MM.1S (cell line): Measurements from ENCODE around the gene ACSF3.

Experiments used
- DNase-seq: peaks from one replicate; pipeline ENCODE4 v3.0.0-alpha.2; 2015
- H2AFZ ChIP-seq: fragments of 300-600 bp; sonication (generic); 2 replicates; pipeline ENCODE4 v1.6.0; 2016; ENCODE audit warnings: antibody characterized with exemption, low read length
- H3F3A ChIP-seq: fragments of 300-600 bp; sonication (generic); 2 replicates; pipeline ENCODE4 v1.6.1; 2016; ENCODE audit warnings: mild to moderate bottlenecking, antibody characterized with exemption, low read length, moderate library complexity, mixed read lengths; ENCODE audit not compliant: insufficient read depth
- H3K27ac ChIP-seq: fragments of 300-600 bp; sonication (generic); 2 replicates; pipeline ENCODE4 v1.5.1; 2016; ENCODE audit warnings: mild to moderate bottlenecking, low read length
- H3K27me3 ChIP-seq: fragments of 300-600 bp; sonication (generic); replicated peaks from 2 replicates; pipeline ENCODE4 v1.6.0; 2016; ENCODE audit warnings: low read length; ENCODE audit not compliant: insufficient read depth
- H3K36me3 ChIP-seq: fragments of 300-600 bp; sonication (generic); replicated peaks from 2 replicates; pipeline ENCODE4 v1.6.1; 2016; ENCODE audit warnings: mild to moderate bottlenecking, low read length, mixed read lengths; ENCODE audit not compliant: insufficient read depth
- H3K4me1 ChIP-seq: fragments of 300-600 bp; sonication (generic); 2 replicates; pipeline ENCODE4 v1.6.1; 2016; ENCODE audit warnings: low read length, mixed read lengths
- H3K4me2 ChIP-seq: fragments of 300-600 bp; sonication (generic); 2 replicates; pipeline ENCODE4 v1.6.0; 2016; ENCODE audit warnings: low read depth, low read length
- H3K4me3 ChIP-seq: fragments of 300-600 bp; sonication (generic); 2 replicates; pipeline ENCODE4 v1.5.1; 2016; ENCODE audit warnings: low read length, mixed read lengths
- H3K79me2 ChIP-seq: fragments of 300-600 bp; sonication (generic); 2 replicates; pipeline ENCODE4 v1.6.1; 2016; ENCODE audit warnings: mixed run types, low read length, mixed read lengths
- H3K9ac ChIP-seq: fragments of 300-600 bp; sonication (generic); 2 replicates; pipeline ENCODE4 v1.6.1; 2016; ENCODE audit warnings: low read length, mixed read lengths
- H3K9me2 ChIP-seq: fragments of 300-600 bp; sonication (generic); replicated peaks from 2 replicates; pipeline ENCODE4 v1.6.1; 2016; ENCODE audit warnings: mild to moderate bottlenecking, low read length, mixed read lengths; ENCODE audit not compliant: insufficient read depth
- H3K9me3 ChIP-seq: fragments of 300-600 bp; sonication (generic); replicated peaks from 2 replicates; pipeline ENCODE4 v1.6.1; 2016; ENCODE audit warnings: mild to moderate bottlenecking, low read length, mixed read lengths; ENCODE audit not compliant: insufficient read depth
- H4K20me1 ChIP-seq: fragments of 300-600 bp; sonication (generic); 2 replicates; pipeline ENCODE4 v1.6.1; 2016; ENCODE audit warnings: mild to moderate bottlenecking, low read length, moderate library complexity, mixed read lengths; ENCODE audit not compliant: insufficient read depth
- EZH2 ChIP-seq: fragments of 300-600 bp; sonication (generic); optimal IDR thresholded peaks from 2 replicates; pipeline ENCODE3; 2017; ENCODE audit warnings: low read depth, mild to moderate bottlenecking, antibody characterized with exemption, low read length, mixed read lengths
- EZH2phosphoT487 ChIP-seq: fragments of 300-600 bp; sonication (generic); IDR thresholded peaks from 2 replicates; pipeline ENCODE4 v1.6.1; 2018; ENCODE audit warnings: antibody characterized with exemption, low read length
- TF ChIP-seq, protein P1 (sequence below): fragments of 300-600 bp; sonication (generic); IDR thresholded peaks from 2 replicates; pipeline ENCODE4 v1.5.1; 2016; ENCODE audit warnings: antibody characterized with exemption, low read length, mixed read lengths

Gene ACSF3

GRCh38 chr16:89101303-89102040 lies 7.8 kb downstream of the ACSF3 start:
- no peaks in the 10 kb centered on the region for H3K9me2 ChIP-seq
- H3K4me3 ChIP-seq: no peak overlapping the region
- H3F3A ChIP-seq: no peaks in the 10 kb centered on the region
- no peak overlapping the region for H2AFZ ChIP-seq
- H3K79me2 ChIP-seq: peaks cover 25% of the 10 kb centered on the region
- H4K20me1 ChIP-seq: no peaks in the 10 kb centered on the region
- no peak overlapping the region for H3K4me2 ChIP-seq
- no peak for DNase-seq
- TF ChIP-seq, protein P1, sequence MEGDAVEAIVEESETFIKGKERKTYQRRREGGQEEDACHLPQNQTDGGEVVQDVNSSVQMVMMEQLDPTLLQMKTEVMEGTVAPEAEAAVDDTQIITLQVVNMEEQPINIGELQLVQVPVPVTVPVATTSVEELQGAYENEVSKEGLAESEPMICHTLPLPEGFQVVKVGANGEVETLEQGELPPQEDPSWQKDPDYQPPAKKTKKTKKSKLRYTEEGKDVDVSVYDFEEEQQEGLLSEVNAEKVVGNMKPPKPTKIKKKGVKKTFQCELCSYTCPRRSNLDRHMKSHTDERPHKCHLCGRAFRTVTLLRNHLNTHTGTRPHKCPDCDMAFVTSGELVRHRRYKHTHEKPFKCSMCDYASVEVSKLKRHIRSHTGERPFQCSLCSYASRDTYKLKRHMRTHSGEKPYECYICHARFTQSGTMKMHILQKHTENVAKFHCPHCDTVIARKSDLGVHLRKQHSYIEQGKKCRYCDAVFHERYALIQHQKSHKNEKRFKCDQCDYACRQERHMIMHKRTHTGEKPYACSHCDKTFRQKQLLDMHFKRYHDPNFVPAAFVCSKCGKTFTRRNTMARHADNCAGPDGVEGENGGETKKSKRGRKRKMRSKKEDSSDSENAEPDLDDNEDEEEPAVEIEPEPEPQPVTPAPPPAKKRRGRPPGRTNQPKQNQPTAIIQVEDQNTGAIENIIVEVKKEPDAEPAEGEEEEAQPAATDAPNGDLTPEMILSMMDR: no peak
- TF ChIP-seq EZH2 (no peak), EZH2phosphoT487 (no peak)
- no peak overlapping the region for H3K27ac ChIP-seq
- H3K4me1 ChIP-seq: no peaks in the 10 kb centered on the region
- no peaks in the 10 kb centered on the region for H3K27me3 ChIP-seq
- H3K9me3 ChIP-seq: no peaks in the 10 kb centered on the region
- H3K9ac ChIP-seq: no peak overlapping the region
- no peaks in the 10 kb centered on the region for H3K36me3 ChIP-seq

DNA sequence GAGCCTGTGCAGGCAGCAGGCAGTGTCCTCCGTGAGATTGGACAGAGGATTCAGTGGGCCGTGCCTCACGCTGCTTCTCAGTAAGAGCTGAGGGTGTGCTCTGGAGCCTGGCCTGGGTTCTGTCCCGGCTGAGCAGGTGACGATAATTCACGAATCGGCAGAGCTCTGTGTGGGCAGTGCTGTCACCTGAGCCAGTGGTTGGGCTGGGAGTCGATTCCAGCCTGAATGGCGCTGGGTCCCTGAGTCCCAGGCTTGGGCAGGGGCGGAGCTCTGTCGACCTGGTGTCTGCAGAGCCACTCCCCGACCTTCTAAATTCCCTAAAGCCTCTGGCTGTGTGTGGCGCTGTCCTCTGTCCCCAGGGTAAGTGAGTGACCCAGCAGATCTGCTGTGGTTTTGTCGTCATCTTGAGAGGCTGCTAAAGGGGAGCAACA lies 8.4 kb downstream of the ACSF3 start:
- Histone ChIP-seq H2AFZ (no peak overlapping the region), H3K9me3 (no peaks in the 10 kb centered on the region), H3F3A (no peaks in the 10 kb centered on the region), H3K4me2 (no peak overlapping the region), H3K79me2 (peaks cover 19% of the 10 kb centered on the region), H4K20me1 (no peaks in the 10 kb centered on the region), H3K36me3 (no peaks in the 10 kb centered on the region), H3K4me1 (no peaks in the 10 kb centered on the region), H3K4me3 (no peak overlapping the region), H3K9ac (no peak overlapping the region), H3K27me3 (no peaks in the 10 kb centered on the region), H3K27ac (no peak overlapping the region), H3K9me2 (no peaks in the 10 kb centered on the region)
- DNase-seq: no peak
- no peak for TF ChIP-seq EZH2
- TF ChIP-seq, protein P1: no peak
- no peak for TF ChIP-seq EZH2phosphoT487

DNA sequence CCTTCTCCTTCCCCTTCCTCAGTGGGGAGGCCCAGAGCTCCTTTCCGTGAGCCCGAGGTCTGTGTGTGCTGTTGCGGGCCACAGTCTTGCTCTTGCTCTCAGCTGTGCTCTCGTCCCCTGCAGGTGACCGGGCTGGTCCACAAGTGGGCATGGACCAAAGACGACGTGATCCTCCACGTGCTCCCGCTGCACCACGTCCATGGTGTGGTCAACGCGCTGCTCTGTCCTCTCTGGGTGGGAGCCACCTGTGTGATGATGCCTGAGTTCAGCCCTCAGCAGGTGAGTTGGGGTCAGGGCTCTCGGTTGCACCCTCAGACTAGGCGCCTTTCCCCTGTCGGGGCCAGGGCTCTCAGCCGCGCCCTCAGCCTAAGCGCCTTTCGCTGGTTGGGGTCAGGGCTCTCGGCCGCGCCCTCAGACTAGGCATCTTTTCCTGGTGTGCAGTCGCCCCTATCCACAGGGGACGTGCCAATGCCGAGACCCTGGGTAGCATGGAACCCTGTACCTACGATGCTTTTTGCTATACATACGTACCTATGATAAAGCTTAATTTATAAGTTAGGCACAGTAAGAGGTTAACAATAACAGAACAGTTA lies 8.9 kb downstream of the ACSF3 start:
- Histone ChIP-seq H3K4me2 (no peak overlapping the region), H3K4me3 (no peak overlapping the region), H4K20me1 (no peaks in the 10 kb centered on the region), H3K9me2 (no peaks in the 10 kb centered on the region), H3K79me2 (peaks cover 14% of the 10 kb centered on the region), H3K9ac (no peak overlapping the region), H3K9me3 (no peaks in the 10 kb centered on the region), H2AFZ (no peak overlapping the region), H3K27me3 (no peaks in the 10 kb centered on the region), H3F3A (no peaks in the 10 kb centered on the region), H3K27ac (no peak overlapping the region), H3K36me3 (no peaks in the 10 kb centered on the region), H3K4me1 (no peaks in the 10 kb centered on the region)
- no peak for DNase-seq
- no peak for TF ChIP-seq EZH2phosphoT487
- no peak for TF ChIP-seq EZH2
- TF ChIP-seq, protein P1: no peak
